HG03196 (cell line): Measurements from ENCODE around the gene HMGB4.

Source experiments
- ATAC-seq: cut with Tn5 transposase; IDR thresholded peaks from one replicate; pipeline ENCODE4 v1.9.1; 2021; ENCODE audit not compliant: unreplicated experiment

HMGB4 gene

GRCh38 chr1:33846861-33847260 is 17.0 kb upstream of the HMGB4 start:
- ATAC-seq, result no peak

DNA sequence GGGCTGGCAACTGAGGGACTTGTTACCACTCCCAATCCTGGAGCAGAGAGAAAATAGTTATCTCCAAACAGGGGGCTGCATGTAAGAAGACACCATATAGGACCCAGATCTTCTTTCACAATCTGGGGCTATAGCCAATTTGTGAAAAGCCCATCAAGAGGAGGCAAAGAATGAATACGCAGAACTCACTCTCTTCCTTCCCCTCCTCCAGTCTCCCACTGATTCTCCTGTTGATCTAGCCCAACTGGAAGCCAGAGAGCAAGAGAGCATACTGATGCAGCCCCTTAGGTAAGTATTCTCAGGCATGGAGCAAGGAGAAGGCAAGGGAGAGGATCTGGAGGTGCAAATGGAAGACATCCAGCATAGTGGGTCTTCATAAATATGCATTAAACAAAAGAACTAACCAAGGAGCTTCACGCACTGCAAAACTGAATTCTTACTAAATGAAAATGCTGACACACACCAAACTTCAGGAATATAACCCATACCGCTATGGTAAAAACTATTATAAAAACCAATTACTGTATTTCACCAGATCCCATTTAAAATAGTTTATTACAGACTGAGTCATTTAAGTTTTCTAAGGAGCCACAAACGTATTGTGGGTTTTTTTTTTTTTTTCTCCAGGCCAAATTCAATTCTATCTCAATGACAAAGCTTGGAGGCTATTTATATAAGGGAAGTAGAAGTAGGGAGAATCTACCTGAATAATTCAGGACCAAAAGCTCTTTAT is 15.5 kb upstream of the HMGB4 start:
- ATAC-seq, result no peak

- no peak for ATAC-seq
Observed at GRCh38 chr1:33849211-33849610, 14.7 kb upstream of the HMGB4 start.

DNA sequence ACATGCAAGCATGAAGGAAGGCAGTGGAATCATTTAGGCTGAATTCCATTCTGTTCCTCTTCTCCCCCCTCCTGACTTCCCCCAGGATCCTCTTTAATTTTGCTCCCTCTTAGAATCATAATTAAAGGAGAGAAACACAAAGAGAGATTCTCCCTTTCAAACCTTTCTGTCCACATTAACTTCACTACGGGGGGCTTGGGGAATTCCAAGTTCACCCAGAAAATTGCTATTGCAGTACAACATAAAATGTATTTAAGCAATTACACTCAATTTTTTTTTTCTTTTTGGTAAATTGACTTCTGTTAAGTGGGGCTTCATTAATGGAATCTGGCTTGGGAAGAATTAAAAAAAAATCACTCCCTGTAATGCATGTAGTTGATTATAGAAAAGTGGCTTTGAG is 13.4 kb upstream of the HMGB4 start:
- no peak for ATAC-seq

GRCh38 chr1:33852711-33853110 is 11.2 kb upstream of the HMGB4 start:
- ATAC-seq, result no peak

DNA sequence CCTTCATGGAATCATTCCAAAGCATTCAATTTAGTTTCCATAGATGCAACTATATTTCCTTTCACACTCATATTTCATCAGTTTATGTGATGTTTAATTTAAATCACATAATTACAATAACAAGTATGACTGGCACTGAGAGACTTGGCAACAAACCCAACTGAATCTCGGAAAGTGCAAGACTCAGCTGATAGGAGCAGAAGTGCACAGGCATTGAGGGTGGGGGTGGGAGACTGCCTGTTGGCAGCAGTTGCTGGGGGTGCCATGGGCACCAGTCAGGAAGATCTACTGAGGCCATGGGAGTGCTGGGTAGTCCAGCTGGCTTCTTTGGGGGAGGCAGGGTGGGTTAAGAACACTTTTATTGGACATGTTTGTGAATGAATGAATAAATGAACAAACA is 10.4 kb upstream of the HMGB4 start:
- no peak for ATAC-seq

GRCh38 chr1:33854091-33854490 is 9.8 kb upstream of the HMGB4 start:
- ATAC-seq, result no peak

- ATAC-seq, result no peak
Observed at GRCh38 chr1:33860671-33861070, 3.2 kb upstream of the HMGB4 start.

DNA sequence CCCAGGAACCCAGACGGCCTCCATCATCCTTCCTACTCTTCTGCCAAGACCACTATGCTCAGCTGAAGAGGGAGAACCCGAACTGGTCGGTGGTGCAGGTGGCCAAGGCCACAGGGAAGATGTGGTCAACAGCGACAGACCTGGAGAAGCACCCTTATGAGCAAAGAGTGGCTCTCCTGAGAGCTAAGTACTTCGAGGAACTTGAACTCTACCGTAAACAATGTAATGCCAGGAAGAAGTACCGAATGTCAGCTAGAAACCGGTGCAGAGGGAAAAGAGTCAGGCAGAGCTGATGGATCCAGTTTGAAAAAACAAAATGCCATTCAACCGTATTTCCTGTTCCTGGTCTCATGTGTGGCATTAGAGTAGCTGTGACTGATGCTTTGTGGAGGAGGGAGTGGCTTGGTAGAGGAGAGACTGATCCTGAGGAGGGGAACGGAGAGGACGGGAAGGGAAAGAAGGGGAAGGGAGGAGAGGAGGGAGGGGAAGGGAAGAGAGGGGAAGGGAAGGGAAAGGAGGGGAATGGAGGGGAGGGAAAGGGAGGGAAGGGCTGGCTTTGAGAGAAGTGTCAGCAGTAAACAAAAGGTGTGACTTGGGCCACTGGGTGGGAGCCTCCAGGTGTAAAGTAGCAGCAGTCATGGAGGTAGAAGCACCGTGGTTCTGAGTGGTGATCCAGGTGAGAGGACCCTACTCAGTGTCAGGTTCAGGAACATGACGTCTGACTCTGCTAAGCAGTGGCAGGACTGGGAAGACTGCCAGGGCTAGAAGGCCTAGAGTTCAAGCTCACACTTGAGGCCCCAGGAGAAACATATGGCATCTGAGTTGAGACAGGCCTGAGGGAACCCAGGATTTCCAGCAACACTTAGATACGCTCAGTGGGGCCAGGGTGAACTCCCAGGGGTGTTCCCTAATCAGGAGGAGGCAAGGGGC is 846 bp downstream of the HMGB4 start:
- ATAC-seq, result no peak

GRCh38 chr1:33866281-33866680 is 2.4 kb downstream of the HMGB4 start:
- no peak for ATAC-seq

- no peak for ATAC-seq
Observed at GRCh38 chr1:33867684-33868083, 3.8 kb downstream of the HMGB4 start.

DNA sequence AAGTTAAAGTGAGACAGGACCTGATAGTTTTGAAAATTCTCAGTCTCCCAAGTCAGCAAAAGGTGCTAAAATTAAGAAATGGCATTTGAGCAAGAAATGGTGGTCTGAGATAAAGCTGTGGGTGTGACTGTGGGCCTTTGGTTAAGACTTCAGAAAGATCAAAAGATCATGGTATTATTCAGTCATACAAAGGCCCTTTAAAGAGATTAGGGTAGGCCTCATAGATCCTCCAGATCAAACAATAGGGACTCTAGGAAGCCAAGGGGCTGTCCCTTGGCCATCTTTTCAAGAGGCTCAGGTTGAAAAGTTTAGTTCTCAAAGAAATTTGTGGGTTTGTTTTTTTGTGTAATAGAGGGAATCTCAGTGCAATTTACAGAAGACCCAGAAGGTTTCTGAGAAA is 8.4 kb downstream of the HMGB4 start:
- no peak for ATAC-seq

DNA sequence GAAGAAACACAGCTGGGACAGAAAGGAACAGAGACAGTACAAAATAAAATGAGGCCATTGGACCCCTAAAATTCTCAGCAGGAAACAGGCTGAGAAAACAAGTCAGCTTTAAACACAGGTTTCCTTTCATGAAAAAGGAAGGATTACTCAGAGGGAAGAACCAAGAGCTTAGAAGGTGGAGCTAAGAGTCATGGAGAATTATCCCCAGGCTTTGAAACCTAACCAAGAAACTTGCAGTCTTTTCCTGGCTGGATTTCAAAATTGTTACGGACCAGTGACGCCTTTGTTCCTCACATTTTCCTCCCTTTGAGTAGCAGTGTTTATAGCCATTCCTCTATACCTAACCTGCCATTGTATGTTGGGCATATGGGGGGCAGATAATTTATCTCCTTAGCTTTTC is 8.8 kb downstream of the HMGB4 start:
- ATAC-seq, result no peak

- ATAC-seq, result no peak
Observed at GRCh38 chr1:33874636-33875035, 10.8 kb downstream of the HMGB4 start.

DNA sequence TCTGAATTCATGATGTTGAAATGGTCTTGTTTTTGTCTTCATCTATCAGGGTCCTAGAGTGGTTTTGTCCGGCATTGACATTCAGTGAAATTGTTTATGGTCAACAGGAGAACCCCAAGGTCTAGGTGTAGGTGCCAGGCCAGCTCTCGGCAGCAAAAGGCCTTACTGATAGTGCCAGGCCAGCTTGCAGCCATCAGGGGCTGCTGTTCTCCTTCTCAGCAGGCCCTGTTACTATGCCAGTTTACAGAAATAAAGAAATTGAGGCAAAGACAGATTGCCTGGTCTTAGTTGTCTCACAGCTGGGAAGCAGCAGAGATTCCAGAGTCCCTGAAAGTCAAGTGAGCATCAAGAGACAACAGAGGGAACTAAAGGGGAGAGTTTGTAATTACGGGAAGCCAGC is 12.0 kb downstream of the HMGB4 start:
- no peak for ATAC-seq

DNA sequence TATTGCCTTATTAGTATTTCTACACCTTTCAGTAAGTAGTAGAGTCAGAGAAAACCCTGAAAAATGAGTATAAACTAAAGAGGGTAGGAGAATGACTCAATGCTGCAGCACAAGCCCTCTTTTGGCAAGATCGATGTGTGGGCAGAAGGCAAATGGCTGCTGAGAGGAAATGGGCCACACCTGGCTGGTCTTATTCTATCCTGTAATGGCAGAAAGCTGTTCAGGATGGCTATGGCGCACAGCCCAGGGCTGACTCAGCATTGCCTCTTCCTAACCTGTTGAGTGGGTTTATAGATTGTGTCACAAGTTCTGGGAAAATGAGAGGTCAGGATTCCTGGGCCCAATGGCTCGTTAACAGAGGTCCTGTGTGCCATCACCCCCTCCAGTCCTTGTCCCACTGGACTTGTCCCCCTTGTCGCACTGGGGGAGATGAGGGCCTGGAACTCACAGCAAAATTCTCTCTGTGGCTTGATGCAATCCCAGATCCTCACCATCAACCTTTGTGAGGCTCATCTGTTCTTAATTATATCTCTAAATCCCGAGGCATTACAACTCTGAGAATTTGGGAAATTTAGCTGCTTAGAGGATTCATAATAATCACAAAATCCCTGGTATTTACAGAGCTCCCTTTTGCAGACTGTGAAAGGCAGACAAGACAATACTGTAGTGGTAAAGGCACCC is 13.2 kb downstream of the HMGB4 start:
- no peak for ATAC-seq

DNA sequence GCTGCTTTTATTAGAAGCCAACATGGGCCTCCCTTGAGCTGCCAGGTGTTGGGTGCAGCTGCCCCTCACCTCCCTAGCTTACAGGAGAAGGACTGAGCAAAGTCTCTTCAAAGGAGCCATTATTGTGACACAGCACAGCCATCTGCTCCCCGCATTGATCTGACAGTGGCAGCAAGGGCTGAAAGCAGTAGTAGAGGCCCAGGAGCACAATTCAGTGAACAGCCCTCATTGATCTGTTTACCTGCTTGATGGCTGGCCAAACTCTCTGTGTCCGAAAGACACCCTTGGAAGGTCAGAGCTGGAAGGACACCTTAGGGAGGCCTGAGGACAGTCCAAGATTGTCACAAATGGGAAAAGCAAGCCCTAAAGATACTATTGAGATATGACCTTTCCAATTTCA is 14.5 kb downstream of the HMGB4 start:
- no peak for ATAC-seq

DNA sequence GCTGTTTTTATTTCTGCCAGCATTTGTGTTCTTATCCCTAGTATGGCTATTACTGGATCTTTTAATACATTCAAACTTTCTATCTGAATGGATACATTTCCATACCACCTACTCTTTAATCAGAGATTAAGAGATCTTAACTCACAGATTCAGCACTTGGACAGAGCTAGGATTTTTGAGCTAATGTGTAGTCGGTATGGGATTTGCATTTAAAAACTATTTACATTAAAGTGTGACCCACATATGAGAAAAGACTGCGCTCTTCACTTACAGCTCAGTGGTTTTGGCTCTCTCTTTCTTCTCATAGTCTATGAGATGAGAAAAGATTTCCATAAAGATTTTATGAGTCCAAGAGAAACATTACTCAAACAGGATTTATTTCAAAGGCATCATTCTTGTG is 16.4 kb downstream of the HMGB4 start:
- no peak for ATAC-seq

GRCh38 chr1:33886496-33886895 is 22.6 kb downstream of the HMGB4 start:
- ATAC-seq, result no peak

GRCh38 chr1:33893147-33893830 is 29.4 kb downstream of the HMGB4 start:
- ATAC-seq, result no peak

DNA sequence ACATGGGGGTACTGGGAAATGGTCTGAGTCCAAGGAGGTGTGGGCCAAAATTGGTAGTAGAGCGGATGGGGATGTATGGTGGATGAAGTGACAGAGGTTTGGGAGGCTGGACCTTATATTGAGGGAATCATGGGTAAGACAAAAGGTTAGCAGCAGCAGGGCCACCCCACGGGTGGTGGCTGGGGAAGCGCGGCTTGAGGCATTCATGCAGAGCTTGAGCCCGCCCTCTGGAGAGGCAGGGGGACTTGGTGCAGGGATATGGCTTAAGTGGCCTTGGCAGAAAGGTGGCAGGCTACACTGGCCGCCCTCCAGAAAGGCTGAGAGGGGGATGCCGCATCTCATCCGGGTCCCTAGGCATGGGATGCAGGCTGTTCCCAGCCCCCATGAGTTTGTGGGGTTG is 31.5 kb downstream of the HMGB4 start:
- ATAC-seq, result no peak
